Activated CD4-positive, alpha-beta memory T cell treated with anti-CD3 and anti-CD28 coated beads for 36 hours (primary cell): ENCODE data around the gene CCNY. TPM values are rescaled to one million over a fixed set of nuclear protein-coding genes. Genes with fewer than 3 reads are reported as not detected.

Source experiments
- CTCF ChIA-PET: fragments of 350-600 bp; sonication (Branson Sonifier 250); formaldehyde crosslinking; loops from one replicate; lab custom pipeline; 2021; ENCODE audit warnings: antibody characterized with exemption, inconsistent platforms; lab: Charles Lee
- POLR2A ChIA-PET: fragments of 350-600 bp; sonication (Branson Sonifier 250); formaldehyde crosslinking; loops from one replicate; lab custom pipeline; 2021; ENCODE audit warnings: antibody characterized with exemption; lab: Charles Lee
- DNase-seq: peaks from one replicate; pipeline ENCODE4 v3.0.0-alpha.2; 2020
- H3K27ac Mint-ChIP-seq: one replicate; pipeline ENCODE4 v1.8.0; 2021; ENCODE audit warnings: mixed read lengths
- H3K27me3 Mint-ChIP-seq: one replicate; pipeline ENCODE4 v1.8.0; 2021; ENCODE audit warnings: mixed read lengths
- H3K36me3 Mint-ChIP-seq: one replicate; pipeline ENCODE4 v1.8.0; 2021; ENCODE audit warnings: mixed read lengths
- H3K4me1 Mint-ChIP-seq: one replicate; pipeline ENCODE4 v1.8.0; 2021; ENCODE audit warnings: low read depth, mixed read lengths
- H3K4me3 Mint-ChIP-seq: one replicate; pipeline ENCODE4 v1.8.0; 2021; ENCODE audit warnings: mild to moderate bottlenecking, mixed read lengths
- H3K9me3 Mint-ChIP-seq: one replicate; pipeline ENCODE4 v1.8.0; 2021; ENCODE audit warnings: mixed read lengths
- intact Hi-C: fragments of 100-400 bp; cut with micrococcal nuclease; formaldehyde crosslinking; loops from one replicate; pipeline ENCODE4 v1.15.1; 2023
- total RNA-seq, 2 experiments: library from RNA; stranded (reverse); gene quantifications; one replicate each; pipeline ENCODE4 v1.2.3, GENCODE V29; 2021

CCNY gene
- total RNA-seq, 2 experiments from 2014 or later: 34.6 to 36.2 TPM

GRCh38 chr10:35356725-35357092, 20.4 kb downstream of the CCNY start:
- ChIA-PET CTCF (interaction anchor here (0.6 to 1.0 kb wide), 3 partner anchors 117 to 161 kb away, joined by 3 to 4 read pairs (median 4); no protein-coding TSS in a partner anchor), POLR2A (interaction anchor here (1.2 to 2.1 kb wide), 5 partner anchors 11 to 161 kb away, joined by 3 to 15 read pairs (median 6); no protein-coding TSS in a partner anchor)
- DNase-seq: peak; percentile 64
- Mint-ChIP-seq H3K36me3 (no peaks in the 10 kb centered on the region), H3K27ac (peak overlapping the region; percentile 94), H3K9me3 (no peaks in the 10 kb centered on the region), H3K4me3 (peak overlapping the region; percentile 63), H3K4me1 (peaks cover 78% of the 10 kb centered on the region), H3K27me3 (no peaks in the 10 kb centered on the region)
- intact Hi-C loops: loop anchor here (1.0 to 2.0 kb wide), 5 partner anchors 15 to 86 kb away; no protein-coding TSS in a partner anchor

DNA sequence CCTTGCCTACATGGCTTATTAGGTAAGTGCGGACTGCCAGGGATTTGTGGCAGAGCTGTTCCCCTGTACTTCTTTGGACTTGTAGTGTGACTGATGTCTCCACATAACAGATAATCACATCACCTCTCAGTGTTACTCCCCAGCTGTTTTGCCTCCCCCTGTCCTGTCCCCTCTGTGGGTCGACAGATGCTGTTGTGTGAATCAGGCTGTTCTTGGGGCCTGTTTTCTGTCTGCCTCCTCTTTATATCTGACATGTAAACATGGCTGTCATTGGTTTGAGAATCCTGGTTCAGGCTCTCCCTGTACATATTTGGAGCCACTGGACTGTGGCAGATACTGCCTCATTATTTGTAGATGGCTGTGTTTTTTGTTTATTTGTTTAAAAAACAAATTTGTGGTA, 22.7 kb downstream of the CCNY start:
- no peaks in the 10 kb centered on the region for H3K9me3 Mint-ChIP-seq

GRCh38 chr10:35359873-35360272, 23.6 kb downstream of the CCNY start:
- H3K4me1 Mint-ChIP-seq: peaks cover 70% of the 10 kb centered on the region
- POLR2A ChIA-PET: no interaction called here
- H3K27me3 Mint-ChIP-seq: no peaks in the 10 kb centered on the region
- CTCF ChIA-PET: no interaction called here
- intact Hi-C loops: no loop called here
- H3K9me3 Mint-ChIP-seq: no peaks in the 10 kb centered on the region
- DNase-seq: no peak
- H3K4me3 Mint-ChIP-seq: no peak overlapping the region
- H3K27ac Mint-ChIP-seq: no peak overlapping the region
- H3K36me3 Mint-ChIP-seq: no peaks in the 10 kb centered on the region

More for the DNA sequence above, 22.7 kb downstream of the CCNY start:
- no peaks in the 10 kb centered on the region for H3K27me3 Mint-ChIP-seq
- H3K36me3 Mint-ChIP-seq: no peaks in the 10 kb centered on the region
- intact Hi-C loops: no loop called here
- DNase-seq: no peak
- H3K4me1 Mint-ChIP-seq: peaks cover 70% of the 10 kb centered on the region
- H3K4me3 Mint-ChIP-seq: no peak overlapping the region
- H3K27ac Mint-ChIP-seq: no peak overlapping the region
- POLR2A ChIA-PET: no interaction called here
- CTCF ChIA-PET: no interaction called here

DNA sequence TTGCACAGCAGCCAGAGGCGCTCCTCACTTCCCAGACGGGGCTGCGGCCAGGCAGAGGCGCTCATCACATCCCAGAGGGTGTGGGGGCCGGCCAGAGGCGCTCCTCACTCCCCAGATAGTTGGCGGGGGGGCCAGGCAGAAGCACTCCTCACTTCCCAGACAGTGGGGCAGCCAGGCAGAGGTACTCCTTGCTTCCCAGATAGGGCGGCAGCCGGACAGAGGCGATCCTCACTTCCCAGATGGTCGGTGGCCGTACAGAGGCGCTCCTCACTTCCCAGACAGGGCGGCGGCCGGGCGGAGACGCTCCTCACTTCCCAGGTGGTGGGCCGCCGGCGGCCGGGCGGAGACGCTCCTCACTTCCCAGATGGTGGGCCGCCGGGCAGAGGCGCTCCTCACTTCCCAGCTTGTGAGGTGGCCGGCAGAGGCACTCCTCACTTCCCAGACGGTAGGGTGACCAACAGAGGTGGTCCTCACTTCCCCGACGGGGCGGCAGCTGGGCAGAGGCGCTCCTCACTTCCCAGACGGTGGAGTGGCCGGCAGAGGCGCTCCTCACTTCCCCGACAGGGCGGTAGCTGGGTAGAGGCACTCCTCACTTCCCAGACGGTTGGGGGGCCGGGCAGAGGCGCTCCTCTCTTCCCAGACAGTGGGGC, 26.5 kb downstream of the CCNY start:
- H3K4me1 Mint-ChIP-seq: peaks cover 53% of the 10 kb centered on the region
- no peaks in the 10 kb centered on the region for H3K36me3 Mint-ChIP-seq
- no peak overlapping the region for H3K4me3 Mint-ChIP-seq
- DNase-seq: no peak
- H3K27me3 Mint-ChIP-seq: no peaks in the 10 kb centered on the region
- intact Hi-C loops: no loop called here
- ChIA-PET CTCF (no interaction called here), POLR2A (no interaction called here)
- no peak overlapping the region for H3K27ac Mint-ChIP-seq
- H3K9me3 Mint-ChIP-seq: no peaks in the 10 kb centered on the region

DNA sequence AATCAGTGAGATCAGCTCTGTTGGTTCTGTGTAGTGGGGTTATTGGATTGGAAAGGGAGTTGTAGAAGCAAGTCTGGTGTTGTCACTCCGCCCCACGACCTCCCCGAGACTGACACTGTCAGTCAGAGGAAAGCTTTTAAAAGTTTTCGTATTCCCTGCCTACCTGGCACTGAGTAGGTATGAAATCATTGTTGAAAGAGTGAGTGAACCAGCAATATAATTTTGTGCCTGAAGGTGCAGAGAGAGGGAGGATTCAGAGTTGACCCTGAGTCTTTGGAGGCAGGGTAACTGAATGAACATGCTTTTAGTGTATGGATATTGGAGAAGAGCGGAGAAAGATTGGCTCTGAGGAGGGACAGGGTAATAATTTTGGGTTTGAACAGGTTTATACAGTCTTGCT, 27.3 kb downstream of the CCNY start:
- no peak overlapping the region for H3K4me3 Mint-ChIP-seq
- H3K27ac Mint-ChIP-seq: no peak overlapping the region
- H3K36me3 Mint-ChIP-seq: no peaks in the 10 kb centered on the region
- no peaks in the 10 kb centered on the region for H3K9me3 Mint-ChIP-seq
- intact Hi-C loops: no loop called here
- DNase-seq: no peak
- ChIA-PET POLR2A (no interaction called here), CTCF (interaction anchor here (1.4 kb wide), 1 partner anchor 12 kb away, joined by 3 read pairs; no protein-coding TSS in a partner anchor)
- peaks cover 53% of the 10 kb centered on the region for H3K4me1 Mint-ChIP-seq
- no peaks in the 10 kb centered on the region for H3K27me3 Mint-ChIP-seq

DNA sequence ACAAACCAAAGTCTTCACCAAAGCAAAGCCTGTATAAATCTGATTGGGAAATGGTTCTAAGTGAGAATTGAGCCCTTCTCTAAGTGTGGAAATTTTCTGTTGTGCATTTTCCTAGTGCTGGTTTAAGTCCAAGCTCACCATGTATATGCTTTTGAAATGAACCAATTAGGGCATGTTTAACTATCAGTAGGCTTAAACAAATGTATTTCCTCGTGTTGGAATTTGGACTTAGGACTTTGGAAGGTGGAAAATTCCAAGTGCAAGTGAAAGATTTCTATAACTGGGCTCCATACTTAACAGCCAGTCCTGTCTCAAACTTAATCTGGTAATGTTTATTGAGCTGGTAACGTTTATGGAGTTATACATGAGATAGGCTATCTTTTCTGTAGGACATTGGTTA, 28.5 kb downstream of the CCNY start:
- Mint-ChIP-seq H3K4me1 (peaks cover 52% of the 10 kb centered on the region), H3K36me3 (no peaks in the 10 kb centered on the region), H3K27me3 (no peaks in the 10 kb centered on the region), H3K9me3 (no peaks in the 10 kb centered on the region), H3K4me3 (no peak overlapping the region), H3K27ac (no peak overlapping the region)
- ChIA-PET CTCF (interaction anchor here (1.4 kb wide), 1 partner anchor 14 kb away, joined by 3 read pairs; no protein-coding TSS in a partner anchor), POLR2A (no interaction called here)
- intact Hi-C loops: no loop called here
- no peak for DNase-seq

DNA sequence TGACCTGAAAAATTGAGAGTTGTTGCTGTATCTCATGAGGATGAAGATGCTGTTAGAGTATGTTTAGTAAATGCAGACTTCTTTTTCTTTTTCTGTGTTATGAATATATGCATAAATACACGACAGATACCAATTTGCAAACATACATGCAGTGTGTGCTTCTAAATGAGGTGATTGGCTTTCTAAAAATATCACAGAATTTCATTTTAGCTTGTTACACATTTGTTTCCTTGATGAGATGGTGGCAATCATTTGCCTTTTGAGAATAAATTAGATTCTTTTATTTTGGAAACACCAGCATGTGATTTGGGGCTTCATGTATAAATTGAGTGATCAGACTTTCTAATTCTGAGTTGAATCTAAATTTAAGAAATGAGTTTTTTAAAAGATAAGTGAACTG, 29.7 kb downstream of the CCNY start:
- ChIA-PET CTCF (no interaction called here), POLR2A (no interaction called here)
- intact Hi-C loops: no loop called here
- Mint-ChIP-seq H3K27ac (no peak overlapping the region), H3K27me3 (no peaks in the 10 kb centered on the region), H3K4me1 (peaks cover 56% of the 10 kb centered on the region), H3K36me3 (no peaks in the 10 kb centered on the region), H3K9me3 (no peaks in the 10 kb centered on the region), H3K4me3 (no peak overlapping the region)
- DNase-seq: no peak

- Mint-ChIP-seq H3K9me3 (no peaks in the 10 kb centered on the region), H3K27ac (no peak overlapping the region), H3K4me3 (no peak overlapping the region), H3K27me3 (no peaks in the 10 kb centered on the region), H3K36me3 (no peaks in the 10 kb centered on the region), H3K4me1 (peaks cover 59% of the 10 kb centered on the region)
- ChIA-PET CTCF (interaction anchor here (0.7 kb wide), 1 partner anchor 172 kb away, joined by 3 read pairs; no protein-coding TSS in a partner anchor), POLR2A (no interaction called here)
- intact Hi-C loops: no loop called here
- DNase-seq: no peak
Observed at GRCh38 chr10:35367107-35367859, 31.0 kb downstream of the CCNY start.

DNA sequence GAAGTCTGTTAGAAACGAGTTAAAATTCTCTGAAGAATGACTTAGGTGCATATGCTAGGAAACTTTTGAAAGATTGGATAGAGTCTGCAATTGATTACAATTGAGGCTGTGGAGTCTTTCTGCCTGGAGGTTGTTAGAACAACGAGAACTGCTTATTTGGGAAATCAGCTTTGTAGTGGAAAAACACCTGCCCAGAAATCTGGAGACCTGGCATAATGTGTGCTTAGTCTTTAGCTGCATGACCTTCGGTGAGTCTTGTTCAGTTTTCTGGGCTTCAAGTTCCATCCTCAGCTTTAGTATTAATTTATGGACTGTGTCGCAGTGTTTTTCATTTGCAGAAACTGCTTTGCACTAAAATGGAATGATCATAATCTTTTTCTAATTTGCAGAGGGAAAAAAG, 31.7 kb downstream of the CCNY start:
- intact Hi-C loops: no loop called here
- Mint-ChIP-seq H3K4me1 (peaks cover 61% of the 10 kb centered on the region), H3K4me3 (no peak overlapping the region), H3K36me3 (no peaks in the 10 kb centered on the region), H3K9me3 (no peaks in the 10 kb centered on the region), H3K27ac (no peak overlapping the region), H3K27me3 (no peaks in the 10 kb centered on the region)
- CTCF ChIA-PET: no interaction called here
- no peak for DNase-seq
- POLR2A ChIA-PET: no interaction called here

GRCh38 chr10:35368485-35369048, 32.3 kb downstream of the CCNY start:
- ChIA-PET CTCF (no interaction called here), POLR2A (interaction anchor here (0.6 kb wide), 1 partner anchor 15 kb away, joined by 3 read pairs; no protein-coding TSS in a partner anchor)
- H3K4me1 Mint-ChIP-seq: peaks cover 61% of the 10 kb centered on the region
- no peak for DNase-seq
- no peaks in the 10 kb centered on the region for H3K36me3 Mint-ChIP-seq
- no peaks in the 10 kb centered on the region for H3K9me3 Mint-ChIP-seq
- H3K4me3 Mint-ChIP-seq: no peak overlapping the region
- no peaks in the 10 kb centered on the region for H3K27me3 Mint-ChIP-seq
- intact Hi-C loops: no loop called here
- H3K27ac Mint-ChIP-seq: no peak overlapping the region

- peaks cover 60% of the 10 kb centered on the region for H3K4me1 Mint-ChIP-seq
- intact Hi-C loops: no loop called here
- ChIA-PET CTCF (no interaction called here), POLR2A (interaction anchor here (0.6 kb wide), 1 partner anchor 15 kb away, joined by 3 read pairs; no protein-coding TSS in a partner anchor)
- no peaks in the 10 kb centered on the region for H3K36me3 Mint-ChIP-seq
- H3K9me3 Mint-ChIP-seq: no peaks in the 10 kb centered on the region
- DNase-seq: no peak
- H3K27ac Mint-ChIP-seq: no peak overlapping the region
- no peak overlapping the region for H3K4me3 Mint-ChIP-seq
- no peaks in the 10 kb centered on the region for H3K27me3 Mint-ChIP-seq
Observed at GRCh38 chr10:35369049-35369611, 32.8 kb downstream of the CCNY start.

DNA sequence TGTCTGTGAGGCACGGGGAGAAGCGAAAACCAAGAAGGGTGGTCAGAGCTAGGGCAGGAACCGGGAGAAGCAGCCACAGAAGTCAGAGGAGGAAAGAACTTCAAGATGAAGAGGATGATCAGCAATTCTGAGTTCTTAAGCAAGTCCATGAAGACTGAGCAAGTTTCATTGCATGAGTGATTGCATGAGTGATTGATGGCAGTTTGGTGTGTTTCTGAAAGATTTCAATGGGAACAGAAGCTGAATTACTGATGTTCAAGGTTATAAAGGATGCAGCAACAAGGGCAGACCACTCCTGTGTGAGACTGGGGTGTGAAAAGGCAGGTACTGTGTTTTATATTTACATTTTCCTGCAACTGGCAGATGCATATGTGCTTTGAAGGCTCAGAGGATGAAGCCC, 35.4 kb downstream of the CCNY start:
- no peak for DNase-seq
- peaks cover 72% of the 10 kb centered on the region for H3K4me1 Mint-ChIP-seq
- intact Hi-C loops: no loop called here
- H3K27me3 Mint-ChIP-seq: no peaks in the 10 kb centered on the region
- POLR2A ChIA-PET: no interaction called here
- H3K9me3 Mint-ChIP-seq: no peaks in the 10 kb centered on the region
- no peak overlapping the region for H3K4me3 Mint-ChIP-seq
- H3K27ac Mint-ChIP-seq: no peak overlapping the region
- no peaks in the 10 kb centered on the region for H3K36me3 Mint-ChIP-seq
- CTCF ChIA-PET: interaction anchor here (0.5 kb wide), 1 partner anchor 1243 kb away, joined by 3 read pairs; no protein-coding TSS in a partner anchor
